ENCODE measurements around the gene EPHB2.

GRCh38 chr1:22935433-22935832 is 224.8 kb downstream of the EPHB2 start:
- TF ChIP-seq CTCF (conservative IDR thresholded peaks at IDR 0.05; ENCODE audit: low read length), result no peak
- no peak for TF ChIP-seq EZH2phosphoT487 (IDR thresholded peaks at IDR 0.05; ENCODE audit: borderline replicate concordance)

Data from Loucy (cell line).